ENCODE results near the gene TPRX1. TPM values are rescaled to one million over a fixed set of nuclear protein-coding genes. Genes with fewer than 3 reads are reported as not detected.

TPRX1 gene
- total and polyA plus RNA-seq, 2 donors (not counting 3 experiments of a cell fraction or from before 2014, with no cell fraction given): not detected

GRCh38 chr19:47798904-47799266, 5.5 kb downstream of the TPRX1 start:
- ChIA-PET POLR2A (no interaction called here), CTCF (interaction anchor here (1.4 to 2.8 kb wide), 3 partner anchors 8 to 17 kb away, joined by 4 to 11 read pairs (median 9); no protein-coding TSS in a partner anchor)
- no TSS peak for BruUV-seq (replicated peaks)
- Histone ChIP-seq H3K4me3 (replicated peaks in 1 of 3; ENCODE audit: insufficient read depth in 1 of 3, low read depth in 1 of 3, low read length in 3 of 3) (no peak overlapping the region), H3K79me2 (ENCODE audit: control insufficient read depth, insufficient read depth, low read length) (no peaks in the 10 kb centered on the region), H3K27me3 (ENCODE audit: control insufficient read depth in 2 of 2, insufficient read depth in 2 of 2, low read length in 2 of 2) (no peaks in the 10 kb centered on the region), H4K20me1 (replicated peaks; ENCODE audit: control insufficient read depth, extremely low read depth, insufficient read depth, low read length) (no peaks in the 10 kb centered on the region), H3K36me3 (ENCODE audit: control insufficient read depth in 2 of 2, extremely low read depth in 1 of 2, insufficient read depth in 2 of 2, low read length in 2 of 2) (no peaks in the 10 kb centered on the region), H3K27ac (ENCODE audit: insufficient read depth, low read depth, low read length) (no peak overlapping the region), H2AFZ (ENCODE audit: low read depth, low read length) (no peak overlapping the region), H3K4me2 (ENCODE audit: insufficient read depth, low read length) (no peak overlapping the region), H3K9me1 (replicated peaks; ENCODE audit: control insufficient read depth, extremely low read depth, insufficient read depth, low read length) (no peaks in the 10 kb centered on the region), H3K4me1 (ENCODE audit: control insufficient read depth, extremely low read depth, insufficient read depth, low read length) (no peaks in the 10 kb centered on the region), H3K9ac (replicated peaks; ENCODE audit: extremely low read depth, insufficient read depth, low read length) (no peak overlapping the region), H3K9me3 (replicated peaks; ENCODE audit: control insufficient read depth, insufficient read depth, low read length) (no peaks in the 10 kb centered on the region)
- FAIRE-seq: no peak
- dilution Hi-C loops (cut with MboI; ENCODE audit: extremely low pct_ligation_motif_present, low sequenced_read_pairs): no loop called here
- TF ChIP-seq FOS (IDR thresholded peaks at IDR 0.05; ENCODE audit: borderline replicate concordance, insufficient read depth, low read length) (no peak), JUN (IDR thresholded peaks at IDR 0.05; ENCODE audit: borderline replicate concordance, insufficient read depth, insufficient read length, low read depth) (no peak), POLR2AphosphoS5 (IDR thresholded peaks at IDR 0.05; ENCODE audit: insufficient read depth, low read depth, low read length) (no peak), MYC (IDR thresholded peaks at IDR 0.05; ENCODE audit: low read depth, low read length) (no peak)
- intact Hi-C loops (cut with micrococcal nuclease): no loop called here
- DNase-seq (ENCODE audit: low read depth, low spot score): no peak

DNA sequence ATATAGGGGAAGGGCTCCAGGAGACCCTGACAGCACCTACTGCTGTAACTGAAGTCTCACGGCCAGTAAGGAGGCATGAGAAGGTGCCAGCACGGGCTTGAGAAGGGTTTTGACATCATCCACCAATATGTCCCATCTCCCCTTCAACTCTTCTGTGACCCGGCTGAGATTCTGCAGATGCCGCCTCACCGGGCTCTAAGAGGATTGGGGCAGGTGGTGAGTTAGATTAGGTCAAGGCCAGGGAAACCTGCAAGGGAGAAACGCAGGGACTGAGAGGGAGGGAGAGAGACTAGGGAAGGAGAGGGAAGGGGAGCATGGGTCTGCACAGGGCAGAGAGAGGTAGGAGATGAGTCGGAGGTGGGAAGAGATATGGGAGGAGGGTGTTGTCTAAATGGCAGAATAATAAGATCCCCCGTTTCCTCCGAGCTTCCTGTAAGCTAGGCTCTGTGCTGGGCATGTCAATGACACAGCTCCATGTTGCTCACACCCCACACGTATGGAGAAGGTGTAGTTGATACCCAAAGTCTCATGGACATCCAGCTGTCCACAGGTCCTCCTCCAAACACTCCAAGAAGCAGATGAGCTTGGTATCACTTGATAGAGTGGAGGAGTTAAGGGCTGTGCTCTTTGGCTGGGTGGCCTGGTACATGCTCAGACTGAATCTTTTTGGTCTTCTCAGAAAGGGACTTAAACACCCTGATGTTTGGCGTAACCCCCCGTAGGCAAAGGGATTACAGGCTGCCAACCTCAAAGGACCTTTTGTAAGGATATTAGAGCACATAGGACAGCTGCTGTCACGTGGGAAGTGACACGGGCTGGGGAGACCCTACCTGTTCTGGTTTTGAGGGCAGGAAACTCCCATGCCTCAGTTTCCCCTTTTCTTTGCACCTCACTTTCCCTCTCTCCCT, 6.1 kb downstream of the TPRX1 start:
- Histone ChIP-seq H4K20me1 (replicated peaks; ENCODE audit: control insufficient read depth, extremely low read depth, insufficient read depth, low read length) (no peaks in the 10 kb centered on the region), H3K4me3 (replicated peaks in 1 of 3; ENCODE audit: insufficient read depth in 1 of 3, low read depth in 1 of 3, low read length in 3 of 3) (no peak overlapping the region), H3K9me1 (replicated peaks; ENCODE audit: control insufficient read depth, extremely low read depth, insufficient read depth, low read length) (no peaks in the 10 kb centered on the region), H2AFZ (ENCODE audit: low read depth, low read length) (no peak overlapping the region), H3K9me3 (replicated peaks; ENCODE audit: control insufficient read depth, insufficient read depth, low read length) (no peaks in the 10 kb centered on the region), H3K36me3 (ENCODE audit: control insufficient read depth in 2 of 2, extremely low read depth in 1 of 2, insufficient read depth in 2 of 2, low read length in 2 of 2) (no peaks in the 10 kb centered on the region), H3K9ac (replicated peaks; ENCODE audit: extremely low read depth, insufficient read depth, low read length) (no peak overlapping the region), H3K27me3 (ENCODE audit: control insufficient read depth in 2 of 2, insufficient read depth in 2 of 2, low read length in 2 of 2) (no peaks in the 10 kb centered on the region), H3K4me2 (ENCODE audit: insufficient read depth, low read length) (no peak overlapping the region), H3K27ac (ENCODE audit: insufficient read depth, low read depth, low read length) (no peak overlapping the region), H3K79me2 (ENCODE audit: control insufficient read depth, insufficient read depth, low read length) (no peaks in the 10 kb centered on the region), H3K4me1 (ENCODE audit: control insufficient read depth, extremely low read depth, insufficient read depth, low read length) (no peaks in the 10 kb centered on the region)
- BruUV-seq (replicated peaks): no TSS peak
- FAIRE-seq: no peak
- no peak for DNase-seq (ENCODE audit: low read depth, low spot score)
- ChIA-PET POLR2A (no interaction called here), CTCF (interaction anchor here (2.8 kb wide), 1 partner anchor 9 kb away, joined by 11 read pairs; no protein-coding TSS in a partner anchor)
- dilution Hi-C loops (cut with MboI; ENCODE audit: extremely low pct_ligation_motif_present, low sequenced_read_pairs) (no loop called here), intact Hi-C loops (cut with micrococcal nuclease) (no loop called here)
- TF ChIP-seq JUN (IDR thresholded peaks at IDR 0.05; ENCODE audit: borderline replicate concordance, insufficient read depth, insufficient read length, low read depth): no peak
- TF ChIP-seq, protein P1, sequence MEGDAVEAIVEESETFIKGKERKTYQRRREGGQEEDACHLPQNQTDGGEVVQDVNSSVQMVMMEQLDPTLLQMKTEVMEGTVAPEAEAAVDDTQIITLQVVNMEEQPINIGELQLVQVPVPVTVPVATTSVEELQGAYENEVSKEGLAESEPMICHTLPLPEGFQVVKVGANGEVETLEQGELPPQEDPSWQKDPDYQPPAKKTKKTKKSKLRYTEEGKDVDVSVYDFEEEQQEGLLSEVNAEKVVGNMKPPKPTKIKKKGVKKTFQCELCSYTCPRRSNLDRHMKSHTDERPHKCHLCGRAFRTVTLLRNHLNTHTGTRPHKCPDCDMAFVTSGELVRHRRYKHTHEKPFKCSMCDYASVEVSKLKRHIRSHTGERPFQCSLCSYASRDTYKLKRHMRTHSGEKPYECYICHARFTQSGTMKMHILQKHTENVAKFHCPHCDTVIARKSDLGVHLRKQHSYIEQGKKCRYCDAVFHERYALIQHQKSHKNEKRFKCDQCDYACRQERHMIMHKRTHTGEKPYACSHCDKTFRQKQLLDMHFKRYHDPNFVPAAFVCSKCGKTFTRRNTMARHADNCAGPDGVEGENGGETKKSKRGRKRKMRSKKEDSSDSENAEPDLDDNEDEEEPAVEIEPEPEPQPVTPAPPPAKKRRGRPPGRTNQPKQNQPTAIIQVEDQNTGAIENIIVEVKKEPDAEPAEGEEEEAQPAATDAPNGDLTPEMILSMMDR (IDR thresholded peaks at IDR 0.05; ENCODE audit: extremely low read depth in 1 of 2, insufficient read depth in 1 of 2, low read depth in 1 of 2, low read length in 2 of 2): no peak
- no peak for TF ChIP-seq POLR2A (IDR thresholded peaks at IDR 0.05; ENCODE audit: low read depth, low read length)
- no peak for TF ChIP-seq EZH2 (IDR thresholded peaks at IDR 0.05; ENCODE audit: borderline replicate concordance, low read depth, low read length, severe bottlenecking)
- no peak for TF ChIP-seq POLR2AphosphoS5 (IDR thresholded peaks at IDR 0.05; ENCODE audit: insufficient read depth, low read depth, low read length)
- TF ChIP-seq FOS (IDR thresholded peaks at IDR 0.05; ENCODE audit: borderline replicate concordance, insufficient read depth, low read length): no peak
- TF ChIP-seq GATA2 (IDR thresholded peaks at IDR 0.05; ENCODE audit: insufficient read depth, insufficient read length, low read depth, low read length): no peak
- no peak for TF ChIP-seq MYC (IDR thresholded peaks at IDR 0.05; ENCODE audit: low read depth, low read length)
- TF ChIP-seq, protein P2, sequence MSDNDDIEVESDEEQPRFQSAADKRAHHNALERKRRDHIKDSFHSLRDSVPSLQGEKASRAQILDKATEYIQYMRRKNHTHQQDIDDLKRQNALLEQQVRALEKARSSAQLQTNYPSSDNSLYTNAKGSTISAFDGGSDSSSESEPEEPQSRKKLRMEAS (IDR thresholded peaks at IDR 0.05; ENCODE audit: insufficient read depth, insufficient read length): no peak

Measured in endothelial cell of umbilical vein (primary cell).